HG03159 (cell line): ENCODE measurements around the gene MAP4K3.
A peak's percentile ranks its signal among the peaks of the same experiment; 100 is the strongest.
"Not testable (repeated sequence)": the region's sequence is repeated elsewhere in the genome, so short reads cannot be mapped to it uniquely, and the experiment has no call there.

Experiments used
- ATAC-seq: cut with Tn5 transposase; IDR thresholded peaks from one replicate; pipeline ENCODE4 v1.9.1; 2021; ENCODE audit warnings: mild to moderate bottlenecking, moderate library complexity; ENCODE audit not compliant: unreplicated experiment

Gene MAP4K3

DNA sequence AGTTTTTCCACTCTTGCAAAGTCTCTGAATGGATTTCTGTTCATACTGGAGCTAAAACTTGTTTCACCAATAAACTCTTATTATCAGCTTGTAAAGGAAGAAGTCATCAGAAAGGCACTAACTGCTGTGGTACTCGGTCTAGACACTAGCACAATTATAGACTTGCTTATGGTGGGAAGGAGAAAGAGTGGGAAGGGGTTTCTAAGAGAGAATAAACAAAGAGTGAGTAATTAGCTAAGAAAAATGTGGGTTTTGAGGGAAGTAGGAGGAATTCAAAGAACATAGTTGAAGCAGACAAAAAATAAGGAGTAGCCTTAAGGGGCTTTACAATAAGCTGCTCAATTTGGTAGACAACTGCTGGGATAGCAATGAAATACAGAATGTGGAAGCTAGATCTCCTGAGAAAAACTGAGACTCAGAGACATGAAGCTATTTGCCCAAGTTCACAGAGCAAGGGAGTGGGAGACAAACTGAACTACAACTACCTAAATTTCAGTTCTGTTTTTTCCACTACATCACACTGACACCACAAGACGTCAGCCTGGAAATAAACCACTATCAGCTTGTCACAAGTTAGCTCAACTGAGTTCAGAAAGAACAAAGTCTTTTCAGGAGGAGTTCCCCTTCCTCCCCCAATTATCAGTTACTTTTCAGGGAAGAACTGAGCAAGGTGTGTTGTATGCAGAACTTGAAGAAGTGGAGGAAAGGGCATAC lies 59.7 kb downstream of the MAP4K3 start:
- ATAC-seq, result peak; percentile 83

DNA sequence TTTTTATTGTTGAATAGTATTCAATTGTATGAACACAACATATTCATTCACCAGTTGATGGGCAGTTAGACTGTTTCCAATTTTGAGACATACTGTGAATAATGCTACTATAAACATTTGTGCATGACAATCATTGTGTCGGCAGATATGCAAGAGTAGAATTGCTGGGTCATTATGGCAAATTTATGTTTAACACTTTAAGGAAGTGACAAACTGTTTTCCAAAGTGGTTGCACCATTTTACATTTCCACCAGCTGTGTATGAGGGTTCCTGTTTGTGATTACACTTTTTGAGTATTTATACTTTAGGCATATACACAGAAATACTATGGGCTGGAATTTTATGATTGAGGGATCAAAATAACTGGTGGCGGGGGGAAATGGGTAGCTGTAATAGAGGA lies 61.2 kb downstream of the MAP4K3 start:
- no peak for ATAC-seq

DNA sequence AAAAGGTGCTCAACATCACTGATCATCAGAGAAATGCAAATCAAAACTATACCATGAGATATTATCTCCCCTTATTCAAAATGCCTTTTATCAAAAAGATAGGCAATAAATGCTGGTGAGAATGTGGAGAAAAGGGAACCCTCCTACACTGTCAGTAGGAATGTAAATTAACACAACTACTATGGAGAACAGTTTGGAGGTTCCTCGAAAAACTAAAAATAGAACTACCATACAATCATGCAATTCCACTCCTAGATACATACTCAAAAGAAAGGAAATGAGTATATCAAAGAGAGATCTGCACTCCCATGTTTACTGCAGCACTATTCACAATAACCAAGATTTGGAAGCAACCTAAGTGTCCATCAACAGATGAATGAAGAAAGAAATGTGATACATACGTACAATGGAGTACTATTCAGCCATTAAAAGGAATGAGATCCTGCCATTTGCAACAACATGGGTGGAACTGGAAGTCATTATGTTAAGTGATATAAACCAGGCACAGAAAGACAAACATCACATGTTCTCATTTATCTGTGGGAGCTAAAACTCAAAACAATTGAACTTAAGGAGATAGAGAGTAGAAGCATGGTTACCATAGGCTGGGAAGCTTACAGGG lies 63.8 kb downstream of the MAP4K3 start:
- ATAC-seq, result no peak

DNA sequence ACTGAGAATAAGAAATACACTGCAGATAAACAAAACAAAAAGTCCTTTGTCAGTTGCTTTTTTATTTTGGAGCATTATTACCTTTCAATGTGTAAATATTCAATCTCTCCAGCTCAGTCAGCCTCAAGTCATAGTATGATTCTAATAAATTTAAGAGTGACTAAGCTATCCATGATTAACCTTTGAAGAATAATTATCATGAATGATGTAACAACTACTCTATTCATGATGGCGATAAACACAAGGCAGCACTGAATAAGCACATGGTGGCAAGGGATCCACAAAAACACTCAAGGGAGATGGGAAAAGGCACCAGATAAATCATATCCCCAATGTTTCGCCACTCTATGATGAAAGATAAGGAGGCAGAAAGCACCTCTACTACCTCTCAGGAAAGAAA lies 67.0 kb downstream of the MAP4K3 start:
- ATAC-seq, result no peak

DNA sequence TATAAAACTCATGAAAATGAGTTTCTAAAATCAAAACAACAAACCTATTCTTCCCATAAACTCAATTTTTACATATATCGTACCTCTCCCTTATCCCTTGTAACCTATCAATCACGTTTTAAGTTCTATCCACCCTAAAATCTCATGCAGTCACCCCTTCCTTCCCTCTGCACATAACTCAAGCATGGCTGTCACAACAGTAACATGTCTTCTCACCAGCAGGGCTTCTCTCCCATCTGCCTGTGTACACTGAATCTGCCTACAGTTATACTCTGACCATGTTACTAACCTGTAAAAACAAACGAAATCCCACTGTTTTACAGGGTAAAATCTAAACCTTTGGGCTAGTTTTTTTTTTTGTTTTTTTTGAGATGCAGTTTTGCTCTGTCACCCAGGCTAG lies 68.2 kb downstream of the MAP4K3 start:
- no peak for ATAC-seq

DNA sequence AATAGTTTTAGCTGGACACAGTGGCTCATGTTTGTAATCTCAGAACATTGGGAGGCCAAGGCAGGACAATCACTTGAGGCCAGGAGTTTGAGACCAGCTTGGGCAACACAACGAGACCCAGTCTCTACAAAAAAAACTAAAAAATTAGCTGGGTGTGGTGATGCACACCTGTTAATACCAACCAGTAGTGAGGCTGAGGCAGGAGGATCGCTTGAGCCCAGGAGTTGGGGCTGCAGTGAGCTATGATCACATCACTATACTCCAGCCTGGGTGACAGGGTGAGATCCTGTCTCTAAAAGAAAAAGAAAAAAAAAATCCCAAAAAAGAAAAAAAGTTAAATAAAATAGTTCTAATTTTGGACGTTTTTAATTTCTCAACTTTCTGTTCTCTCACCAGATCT lies 68.7 kb downstream of the MAP4K3 start:
- ATAC-seq, result no peak

DNA sequence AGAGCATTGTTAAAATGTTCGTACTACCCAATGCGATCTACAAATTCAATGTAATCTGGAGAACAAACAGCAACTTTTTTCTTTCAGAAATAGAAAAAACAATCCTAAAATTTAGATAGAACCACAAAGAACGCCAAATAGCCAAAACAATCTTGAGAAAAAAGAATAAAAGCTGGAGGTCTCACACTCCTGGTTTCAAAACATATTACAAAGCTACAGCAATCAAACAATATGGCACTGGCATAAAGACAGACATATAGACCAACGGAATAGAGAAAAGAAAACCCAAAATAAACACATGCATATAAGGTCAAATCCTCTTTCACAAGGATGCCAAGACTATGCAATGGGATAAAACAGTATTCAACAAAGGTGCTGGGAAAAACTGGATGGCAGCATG lies 74.5 kb downstream of the MAP4K3 start:
- no peak for ATAC-seq

DNA sequence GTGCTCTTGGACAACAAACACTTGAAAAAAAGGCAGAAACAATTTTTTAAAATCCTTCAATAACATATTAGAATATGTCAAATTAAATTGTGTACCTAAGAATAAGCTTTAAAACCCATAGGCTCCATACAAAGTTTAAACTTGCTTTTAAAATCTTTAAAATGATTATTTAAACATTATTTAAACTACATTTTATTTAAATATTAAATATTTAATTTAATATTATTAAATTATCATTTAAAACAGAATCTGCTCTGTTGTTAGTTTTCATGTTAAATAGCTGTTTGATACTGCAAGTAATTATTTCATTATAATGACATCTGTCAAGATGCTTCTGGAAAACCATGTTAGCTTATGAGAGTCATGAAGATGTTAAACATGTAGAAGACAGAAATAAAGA lies 75.6 kb downstream of the MAP4K3 start:
- no peak for ATAC-seq

DNA sequence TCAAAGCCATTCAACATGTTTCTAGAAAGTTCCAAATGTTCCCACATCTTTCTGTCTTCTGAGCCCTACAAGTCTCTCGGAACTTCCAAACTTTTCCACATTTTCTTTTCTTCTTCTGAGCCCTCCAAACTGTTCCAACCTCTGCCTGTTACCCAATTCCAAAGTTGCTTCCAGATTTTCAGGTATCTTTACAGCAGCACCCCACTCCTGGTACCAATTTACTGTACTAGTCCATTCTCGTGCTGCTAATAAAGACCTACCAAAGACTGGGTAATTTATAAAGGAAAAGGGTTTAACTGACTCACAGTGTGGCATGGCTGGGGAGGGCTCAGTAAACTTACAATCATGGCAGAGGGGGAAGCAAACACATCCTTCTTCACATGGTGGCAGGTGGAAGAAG lies 76.7 kb downstream of the MAP4K3 start:
- ATAC-seq, result not testable (repeated sequence)

DNA sequence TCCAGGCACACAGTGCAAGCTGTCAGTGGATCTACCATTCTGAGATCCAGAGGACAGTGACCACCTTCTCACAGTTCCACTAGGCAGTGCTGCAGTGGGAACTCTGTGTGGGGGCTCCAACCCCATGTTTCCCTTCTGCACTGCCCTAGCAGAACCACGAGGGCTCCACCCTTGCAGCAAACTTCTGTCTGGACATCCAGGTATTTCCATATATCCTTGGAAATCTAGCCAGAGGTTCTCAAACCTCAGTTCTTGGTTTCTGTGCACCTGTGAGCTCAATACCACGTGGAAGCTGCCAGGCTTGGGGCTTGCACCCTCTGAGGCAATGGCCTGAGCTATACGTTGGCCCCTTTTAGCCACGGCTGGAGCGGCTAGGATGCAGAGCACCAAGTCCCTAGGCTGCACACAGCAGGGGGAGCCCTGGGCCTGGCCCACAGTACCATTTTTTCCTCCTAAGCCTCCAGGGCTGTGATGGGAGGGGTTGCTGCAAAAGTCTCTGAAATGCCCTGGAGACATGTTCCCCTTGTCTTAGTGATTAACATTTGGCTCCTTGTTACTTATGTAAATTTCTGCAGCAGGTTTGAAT lies 77.5 kb downstream of the MAP4K3 start:
- ATAC-seq, result no peak

DNA sequence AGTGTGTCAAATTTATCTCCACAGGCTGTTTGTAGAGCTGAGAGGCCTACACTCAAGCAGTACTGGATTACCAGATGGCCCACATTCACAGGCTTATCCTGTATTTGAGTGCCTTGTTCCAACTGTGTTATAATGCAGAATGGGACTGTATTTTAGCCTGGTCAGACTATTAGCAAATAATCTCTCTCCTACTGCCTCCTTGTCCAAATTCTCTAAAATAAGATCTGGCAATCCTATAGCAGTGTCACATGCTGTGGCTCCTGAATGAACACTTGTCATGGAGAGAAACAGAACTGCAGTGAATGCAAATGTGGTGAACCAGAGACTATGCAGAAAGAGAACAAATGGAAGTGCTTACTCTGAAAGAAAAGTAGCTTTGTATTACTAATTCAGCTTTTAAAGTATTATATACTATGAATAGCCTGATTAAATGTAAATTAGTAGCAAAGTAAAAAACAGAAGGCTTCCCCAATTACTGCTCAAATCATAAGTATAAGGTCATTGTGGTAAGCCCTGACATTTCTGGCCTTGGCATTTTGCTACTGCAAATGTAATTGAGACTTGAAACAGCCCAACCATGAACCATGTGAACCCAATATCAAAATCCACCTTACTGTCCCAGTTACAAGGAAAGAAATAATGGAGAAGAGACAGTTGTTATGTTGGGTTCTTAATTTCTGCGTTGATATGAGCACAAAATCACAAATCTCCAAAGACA lies 80.0 kb downstream of the MAP4K3 start:
- no peak for ATAC-seq

DNA sequence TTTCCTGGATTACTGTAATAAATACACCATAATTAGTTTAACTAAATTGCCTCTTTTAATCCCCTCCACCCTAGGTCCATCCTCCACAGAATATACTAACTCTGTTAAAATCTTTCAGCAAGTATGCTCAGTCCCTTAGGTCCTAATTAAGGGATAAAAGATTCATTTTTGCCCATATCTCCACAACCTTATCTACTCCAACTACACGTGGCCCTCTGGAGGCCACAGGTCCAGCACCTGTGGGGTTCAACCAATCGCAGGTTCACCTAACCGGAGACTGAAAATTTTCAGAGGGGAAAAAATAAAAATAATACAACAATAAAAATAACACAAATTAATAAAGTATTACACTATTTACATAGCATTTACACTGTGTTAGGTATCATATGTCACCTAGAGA lies 86.4 kb downstream of the MAP4K3 start:
- no peak for ATAC-seq

DNA sequence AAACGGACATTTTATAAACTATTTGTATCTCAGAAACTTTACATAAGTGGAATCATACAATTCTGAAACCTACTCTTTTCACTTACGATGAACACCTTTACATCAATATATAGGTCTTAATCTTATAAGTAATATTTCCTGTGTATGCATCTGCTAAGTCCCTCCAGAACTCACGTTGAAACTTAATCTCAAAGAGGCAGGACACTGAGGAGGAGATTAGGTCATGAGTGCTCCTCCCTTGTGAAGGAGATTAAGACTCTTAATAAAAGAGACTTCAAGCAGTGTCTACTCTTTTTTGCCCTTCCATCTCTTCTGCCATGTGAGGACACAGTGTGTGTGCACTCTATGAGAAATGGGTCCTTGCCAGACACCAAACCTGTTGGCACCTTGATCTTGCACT lies 98.6 kb downstream of the MAP4K3 start:
- no peak for ATAC-seq

DNA sequence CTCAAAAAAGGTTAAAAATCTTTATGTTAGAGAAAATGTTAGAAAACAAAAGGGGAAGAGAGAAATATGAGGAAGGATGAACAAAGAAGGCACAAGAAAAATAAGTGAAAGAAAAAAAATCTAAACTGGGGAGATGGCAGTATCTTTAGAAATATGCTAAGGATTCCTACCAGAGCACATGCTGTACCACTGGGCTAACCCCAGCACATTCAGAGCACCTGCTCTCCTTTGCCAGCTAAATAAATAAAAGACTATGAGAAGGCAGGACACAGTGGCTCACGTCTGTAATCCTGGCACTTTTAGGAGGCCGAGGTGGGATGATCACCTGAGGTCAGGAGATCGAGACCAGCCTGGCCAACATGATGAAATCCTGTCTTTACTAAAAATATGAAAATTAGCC lies 101.2 kb downstream of the MAP4K3 start:
- ATAC-seq, result no peak

DNA sequence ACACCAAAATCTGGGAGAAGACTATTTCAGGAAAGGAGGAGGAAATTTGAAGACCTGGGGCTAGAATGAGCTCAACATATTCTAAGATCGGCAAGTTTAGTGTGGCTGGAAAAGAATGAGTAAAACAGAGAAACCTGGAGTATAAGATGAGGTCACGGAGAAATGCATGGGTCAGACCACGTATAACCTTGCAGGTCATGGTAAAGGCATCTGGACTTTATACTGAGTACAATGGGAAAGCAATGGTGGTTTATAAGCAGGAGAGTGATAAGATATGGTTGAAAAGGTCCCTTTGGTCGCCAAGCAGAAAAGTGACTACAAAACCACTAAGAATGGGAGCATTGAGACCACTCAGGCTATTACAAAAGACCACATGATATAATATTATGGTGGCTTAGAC lies 102.1 kb downstream of the MAP4K3 start:
- no peak for ATAC-seq

DNA sequence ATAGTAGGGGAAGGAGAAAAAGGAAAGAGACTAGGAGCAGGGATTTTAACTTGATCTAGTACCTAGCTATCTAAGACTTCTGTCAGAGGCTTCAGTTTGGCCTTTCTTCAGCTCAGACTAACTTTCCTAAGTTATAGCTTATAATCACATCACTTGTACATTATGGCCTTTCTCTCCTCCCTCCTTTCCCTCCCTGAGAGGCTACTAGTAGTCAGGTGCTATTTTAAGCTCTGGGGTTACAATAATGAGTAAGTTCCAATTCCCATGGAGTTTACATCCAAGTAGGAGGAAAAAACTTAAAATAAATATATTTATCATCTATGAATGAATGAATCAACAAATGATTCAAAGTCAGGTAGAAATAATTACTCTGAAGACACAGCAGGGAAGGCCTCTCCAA lies 102.6 kb downstream of the MAP4K3 start:
- ATAC-seq, result no peak

DNA sequence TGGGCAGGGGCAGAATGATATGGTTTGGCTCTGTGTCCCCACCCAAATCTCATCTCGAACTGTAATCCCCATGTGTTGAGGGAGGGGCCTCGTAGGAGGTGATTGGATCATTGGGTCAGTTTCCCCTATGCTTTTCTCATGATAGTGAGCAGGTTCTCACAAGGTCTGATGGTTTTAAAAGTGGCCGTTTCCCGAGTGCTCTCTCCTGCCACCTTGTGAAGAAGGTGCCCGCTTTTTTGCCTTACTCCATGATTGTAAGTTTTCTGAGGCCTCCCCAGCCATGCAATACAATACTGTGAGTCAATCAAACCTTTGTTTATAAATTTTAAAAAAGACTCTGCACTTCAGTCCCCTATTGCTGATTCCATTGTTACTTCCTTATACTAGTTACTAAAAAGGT lies 110.4 kb downstream of the MAP4K3 start:
- ATAC-seq, result no peak

DNA sequence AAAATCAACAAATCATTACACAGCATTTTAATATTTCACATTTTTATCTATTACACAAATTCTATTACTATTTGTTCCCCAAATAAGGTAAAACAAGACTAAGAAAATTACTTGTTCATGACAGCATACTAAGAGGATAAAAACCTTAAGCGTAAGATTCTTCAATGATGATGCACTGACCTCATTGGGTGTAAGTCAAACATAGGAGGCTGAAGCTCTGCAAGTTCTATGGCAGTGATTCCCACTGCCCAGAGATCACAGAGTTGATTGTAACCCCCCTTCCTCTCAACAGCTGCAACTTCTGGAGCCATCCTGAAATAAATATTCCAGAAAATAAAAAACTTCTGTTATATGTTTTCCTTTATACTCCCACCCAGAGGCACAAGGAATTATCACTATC lies 111.1 kb downstream of the MAP4K3 start:
- no peak for ATAC-seq

DNA sequence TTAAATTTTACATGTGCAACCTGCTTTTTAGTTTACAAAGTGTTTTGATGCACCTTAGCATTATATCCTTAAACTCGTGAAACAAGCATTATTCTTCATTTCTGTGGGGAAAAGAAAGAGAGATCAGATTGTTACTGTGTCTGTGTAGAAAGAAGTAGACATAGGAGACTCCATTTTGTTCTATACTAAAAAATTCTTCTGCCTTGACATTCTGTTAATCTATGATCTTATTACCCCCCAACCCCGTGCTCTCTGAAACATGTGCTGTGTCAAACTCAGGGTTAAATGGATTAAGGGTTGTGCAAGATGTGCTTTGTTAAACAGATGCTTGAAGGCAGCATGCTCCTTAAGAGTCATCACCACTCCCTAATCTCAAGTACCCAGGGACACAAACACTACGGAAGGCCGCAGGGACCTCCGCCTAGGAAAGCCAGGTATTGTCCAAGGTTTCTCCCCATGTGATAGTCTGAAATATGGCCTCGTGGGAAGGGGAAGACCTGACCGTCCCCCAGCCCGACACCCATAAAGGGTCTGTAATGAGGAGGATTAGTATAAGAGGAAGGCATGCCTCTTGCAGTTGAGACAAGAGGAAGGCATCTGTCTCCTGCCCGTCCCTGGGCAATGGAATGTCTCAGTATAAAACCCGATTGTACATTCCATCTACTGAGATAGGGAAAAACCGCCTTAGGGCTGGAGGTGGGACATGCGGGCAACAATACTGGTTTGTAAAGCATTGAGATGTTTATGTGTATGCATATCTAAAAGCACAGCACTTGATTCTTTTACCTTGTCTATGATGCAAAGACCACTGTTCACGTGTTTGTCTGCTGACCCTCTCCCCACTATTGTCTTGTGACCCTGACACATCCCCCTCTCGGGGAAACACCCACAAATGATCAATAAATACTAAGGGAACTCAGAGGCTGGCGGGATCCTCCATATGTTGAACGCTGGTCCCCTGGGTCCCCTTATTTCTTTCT lies 115.7 kb downstream of the MAP4K3 start:
- not testable (repeated sequence) for ATAC-seq

DNA sequence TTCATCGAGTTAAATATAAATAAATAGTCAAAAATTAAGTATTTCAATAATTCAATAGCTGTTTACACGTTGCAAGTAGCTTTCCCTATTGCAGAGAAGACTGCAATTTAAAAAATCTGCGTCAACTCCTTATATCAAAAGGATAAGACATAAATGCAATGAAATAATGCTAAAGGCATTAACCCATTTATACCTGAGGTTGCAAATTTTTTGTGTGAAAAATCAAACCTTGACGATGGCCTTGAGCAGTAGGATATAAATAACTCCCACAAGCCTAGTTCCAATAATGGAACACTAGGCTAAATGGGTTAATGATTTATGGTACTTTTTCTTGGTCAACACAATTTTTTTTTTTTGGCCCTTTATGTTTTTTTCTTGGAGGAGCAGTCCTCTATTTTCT lies 116.9 kb downstream of the MAP4K3 start:
- ATAC-seq, result no peak

DNA sequence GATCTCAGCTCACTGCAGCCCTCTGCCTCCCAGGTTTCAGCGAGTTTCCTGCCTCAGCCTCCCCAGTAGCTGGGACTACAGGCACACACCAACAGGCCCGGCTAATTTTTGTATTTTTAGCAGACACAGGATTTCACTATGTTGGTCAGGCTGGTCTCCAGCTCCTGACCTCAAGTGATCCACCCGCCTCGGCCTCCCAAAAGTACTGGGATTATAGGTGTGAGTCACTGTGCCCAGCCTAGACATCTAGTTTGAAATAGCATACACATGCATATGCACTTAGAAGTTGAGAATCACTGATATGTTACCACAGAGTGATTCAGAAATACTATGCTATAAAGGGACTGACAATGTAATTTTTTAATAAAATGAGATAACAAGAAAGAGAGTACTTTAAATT lies 123.5 kb downstream of the MAP4K3 start:
- no peak for ATAC-seq
